ENCODE data around the gene CIBAR2.

DNA sequence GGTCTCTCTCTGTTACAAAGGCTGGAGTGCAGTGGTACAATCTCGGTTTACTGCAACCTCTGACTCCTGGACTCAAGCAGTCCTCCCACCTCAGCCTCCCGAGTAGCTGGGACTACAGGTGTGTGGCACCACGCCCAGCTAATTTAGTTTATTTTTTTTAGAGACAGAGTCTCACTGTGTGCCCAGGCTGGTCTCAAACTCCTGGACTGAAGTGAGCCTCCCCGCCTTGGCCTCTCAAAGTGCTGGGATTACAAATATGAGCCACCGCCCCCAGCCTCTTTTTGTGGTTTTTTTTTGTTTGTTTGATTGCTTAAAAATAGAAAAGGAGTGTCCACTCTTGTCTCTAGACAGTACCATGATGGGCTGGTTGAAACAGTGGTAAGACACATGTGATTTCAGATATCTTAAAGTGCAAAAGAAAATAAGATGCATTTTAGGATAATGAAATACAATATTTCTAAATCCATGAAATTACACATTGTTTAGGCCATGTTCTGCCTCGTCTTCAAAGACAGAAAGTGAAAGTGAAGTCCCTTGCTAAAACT, 57.3 kb downstream of the CIBAR2 start:
- TF ChIP-seq POLR2A (IDR thresholded peaks at IDR 0.05; ENCODE audit: low read depth, low read length) (no peak), POLR2AphosphoS5 (IDR thresholded peaks at IDR 0.05; ENCODE audit: low read depth, low read length) (no peak), SPI1 (IDR thresholded peaks at IDR 0.05; ENCODE audit: low read depth, low read length) (no peak)
